Erythroblast (primary cell): ENCODE data around the gene KIAA1958.

Experiments
- DNase-seq, 2 experiments: peaks; one replicate each; lab custom pipeline; 2025; lab: John Stamatoyannopoulos, UW
- GATA1 ChIP-seq: IDR thresholded peaks from 2 replicates; pipeline ENCODE4 v1.6.1; 2011; ENCODE audit warnings: low read depth, mild to moderate bottlenecking, control low read depth, low read length, moderate library complexity
- POLR2A ChIP-seq: IDR thresholded peaks from 2 replicates; pipeline ENCODE4 v1.6.1; 2011; ENCODE audit warnings: mild to moderate bottlenecking, low read length

The KIAA1958 gene

DNA sequence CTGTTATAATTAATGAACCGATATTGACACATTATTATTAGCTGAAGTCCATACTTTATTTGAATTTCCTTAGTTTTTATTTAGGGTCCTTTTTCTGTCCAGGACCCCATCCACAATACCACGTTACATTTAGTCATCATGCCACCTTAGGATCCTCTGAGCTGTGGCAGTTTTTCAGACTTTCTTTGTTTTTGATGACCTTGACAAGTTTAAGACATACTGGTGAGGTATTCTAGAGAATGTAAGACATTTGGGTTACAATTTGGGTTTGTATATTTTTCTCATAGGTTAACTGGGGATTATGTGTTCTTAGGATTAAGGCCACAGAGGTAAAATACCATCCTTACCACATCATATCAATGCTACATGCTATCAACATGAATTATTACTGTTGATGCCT is 42.7 kb downstream of the KIAA1958 start:
- TF ChIP-seq POLR2A, result no peak
- TF ChIP-seq GATA1, result no peak
- DNase-seq, result no peak

- no peak for DNase-seq
- TF ChIP-seq POLR2A (no peak), GATA1 (no peak)
Observed at GRCh38 chr9:112530751-112531205, 44.2 kb downstream of the KIAA1958 start.

DNA sequence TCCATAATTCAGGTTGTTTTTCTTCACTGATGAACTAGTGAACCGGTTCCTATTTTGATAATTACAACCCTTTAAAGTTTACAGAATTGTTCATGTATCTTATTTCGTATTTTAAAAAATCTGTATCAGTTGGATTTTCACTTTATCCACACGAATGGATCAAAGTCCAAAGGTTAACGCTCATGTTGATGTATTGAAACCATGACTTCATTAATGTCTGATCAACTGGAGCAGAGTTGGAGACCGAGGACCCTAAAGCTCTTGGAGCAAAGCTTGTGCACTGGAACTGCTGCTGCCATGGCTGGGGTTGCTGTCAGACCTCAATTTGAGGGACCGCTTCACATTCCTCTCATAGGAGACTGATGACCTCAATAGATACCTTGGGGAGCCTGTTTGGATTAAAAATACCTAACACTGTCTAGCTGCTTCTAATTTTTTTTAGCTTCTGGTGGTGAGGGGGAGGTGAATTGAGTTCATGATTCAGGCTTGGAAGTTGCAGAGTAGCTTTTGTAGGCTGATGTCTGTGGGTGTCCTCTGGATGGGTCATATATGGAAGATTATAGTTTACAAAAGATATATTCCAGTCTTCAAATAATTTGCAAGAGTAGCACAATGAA is 45.1 kb downstream of the KIAA1958 start:
- no peak for DNase-seq
- TF ChIP-seq POLR2A, result no peak
- TF ChIP-seq GATA1, result no peak

- no peak for DNase-seq
- TF ChIP-seq GATA1 (no peak), POLR2A (no peak)
Observed at GRCh38 chr9:112532427-112532826, 45.8 kb downstream of the KIAA1958 start.

DNA sequence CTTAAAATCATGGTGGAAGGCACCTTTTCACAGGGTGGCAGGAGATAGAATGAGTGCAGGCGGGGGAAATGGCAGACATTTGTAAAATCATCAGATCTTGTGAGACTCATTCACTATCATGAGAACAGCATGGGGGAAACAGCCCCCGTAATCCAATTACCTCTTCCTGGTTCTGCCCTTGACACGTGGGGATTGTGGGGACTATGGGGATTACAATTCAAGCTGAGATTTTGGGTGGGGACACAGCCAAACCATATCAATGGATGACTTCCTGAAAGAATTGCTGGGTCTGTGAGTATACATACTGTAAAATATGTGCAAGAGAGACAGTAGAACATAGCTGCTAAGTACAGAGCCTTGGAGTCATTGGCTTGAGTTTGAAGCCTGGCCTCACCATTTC is 47.0 kb downstream of the KIAA1958 start:
- DNase-seq, result no peak
- TF ChIP-seq POLR2A (no peak), GATA1 (no peak)

DNA sequence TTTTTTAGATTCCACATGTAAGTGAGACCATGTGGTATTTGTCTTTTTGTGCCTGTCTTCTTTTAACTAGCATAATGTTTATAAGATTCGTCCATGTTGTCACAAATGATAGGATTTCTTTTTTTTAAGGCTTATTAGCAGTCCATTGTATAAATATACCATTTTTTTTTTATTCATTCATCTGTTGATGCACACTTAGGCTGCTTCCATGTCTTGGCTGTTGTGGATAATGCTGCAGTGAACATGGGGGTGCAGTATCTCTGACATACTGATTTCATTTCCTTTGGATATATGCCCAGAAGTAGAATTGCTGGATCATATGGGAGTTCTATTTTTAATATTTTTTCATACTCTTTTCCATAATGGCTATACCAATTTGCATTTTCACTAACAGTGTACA is 48.7 kb downstream of the KIAA1958 start:
- TF ChIP-seq POLR2A, result no peak
- no peak for TF ChIP-seq GATA1
- no peak for DNase-seq

- no peak for DNase-seq
- TF ChIP-seq GATA1 (no peak), POLR2A (no peak)
Observed at GRCh38 chr9:112535811-112536210, 49.2 kb downstream of the KIAA1958 start.

DNA sequence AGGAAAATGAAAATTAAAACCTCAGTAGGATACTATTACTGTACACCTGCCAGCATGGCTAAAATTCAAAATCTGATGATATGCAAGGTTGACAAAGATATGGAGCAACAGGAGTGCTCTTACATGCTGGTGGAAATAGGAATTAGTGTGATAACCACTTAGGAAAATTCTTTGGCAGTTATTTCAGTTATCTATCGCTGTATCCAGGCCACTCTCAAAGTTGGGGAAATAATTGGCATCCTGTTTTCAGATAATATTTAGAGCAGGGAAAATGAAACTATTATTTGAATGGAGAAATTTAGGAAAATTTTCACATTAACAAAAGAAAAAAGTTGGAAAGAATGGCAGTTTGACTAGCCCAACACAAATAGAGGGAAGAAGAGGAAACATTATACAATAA is 50.9 kb downstream of the KIAA1958 start:
- TF ChIP-seq GATA1, result no peak
- no peak for TF ChIP-seq POLR2A

GRCh38 chr9:112540800-112541199 is 54.2 kb downstream of the KIAA1958 start:
- TF ChIP-seq GATA1 (no peak), POLR2A (no peak)
- DNase-seq, result no peak

More for the DNA sequence above, 50.9 kb downstream of the KIAA1958 start:
- DNase-seq, result no peak

- TF ChIP-seq GATA1 (no peak), POLR2A (no peak)
- peak; percentile 4 to 14 for DNase-seq
Observed at GRCh38 chr9:112541685-112542084, 55.1 kb downstream of the KIAA1958 start.

DNA sequence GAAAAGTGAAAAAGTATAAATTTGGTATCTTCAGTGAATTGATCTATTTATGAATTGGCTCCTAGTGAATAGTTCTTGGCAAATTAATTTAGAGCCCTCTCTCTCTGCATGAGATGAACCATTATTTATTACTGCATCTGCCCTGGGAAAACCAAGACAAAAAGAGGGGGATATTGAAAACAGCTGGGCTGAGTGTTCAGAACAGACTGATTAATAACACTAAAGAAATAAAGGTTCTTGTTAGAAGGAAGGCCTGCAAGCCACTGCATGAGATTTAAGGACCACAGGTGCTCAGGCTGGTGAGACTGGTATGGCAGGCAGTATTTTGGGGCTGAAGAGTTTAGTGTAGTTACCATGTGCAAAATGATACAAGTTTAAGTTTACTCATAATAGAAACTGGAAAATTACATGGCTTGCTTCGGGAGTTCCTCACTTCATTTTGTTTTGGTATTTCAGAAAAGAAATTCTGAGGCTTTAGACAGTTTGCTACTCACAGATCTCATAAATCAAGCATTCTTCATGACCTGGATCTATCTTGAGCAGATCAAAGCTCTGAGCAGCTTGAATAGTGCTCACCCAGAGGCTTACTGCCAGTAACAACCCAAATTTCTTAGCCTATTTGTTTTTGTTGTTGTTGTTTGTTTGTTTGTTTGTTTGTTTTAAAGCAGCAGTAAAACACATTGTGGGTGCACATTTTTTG is 56.1 kb downstream of the KIAA1958 start:
- TF ChIP-seq GATA1 (no peak), POLR2A (no peak)
- DNase-seq, result no peak

DNA sequence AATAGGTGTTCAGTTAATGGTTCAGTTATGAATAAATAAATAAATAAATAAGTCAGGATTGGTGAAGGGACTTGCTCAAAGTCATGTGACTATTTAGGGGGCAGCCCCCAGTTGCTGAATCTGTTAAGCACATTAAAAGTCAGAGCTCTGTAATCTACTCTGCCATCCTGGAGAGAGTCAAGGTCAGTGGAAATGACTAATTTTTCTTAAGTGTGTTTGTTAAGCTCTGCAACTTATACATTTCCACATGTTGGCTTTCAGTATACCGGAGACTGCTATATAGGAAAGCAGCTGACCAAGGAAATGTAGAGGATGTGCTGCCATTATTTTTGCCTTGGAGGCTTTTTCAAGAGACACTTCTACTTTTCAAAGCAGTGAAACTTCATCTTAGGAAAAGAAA is 57.9 kb downstream of the KIAA1958 start:
- TF ChIP-seq POLR2A (no peak), GATA1 (no peak)
- no peak for DNase-seq

GRCh38 chr9:112545237-112545636 is 58.6 kb downstream of the KIAA1958 start:
- no peak for TF ChIP-seq POLR2A
- TF ChIP-seq GATA1, result no peak

GRCh38 chr9:112546149-112547012 is 59.8 kb downstream of the KIAA1958 start:
- peak; percentile 35 to 48 for DNase-seq
- TF ChIP-seq GATA1 (no peak), POLR2A (no peak)

More at GRCh38 chr9:112545237-112545636, 58.6 kb downstream of the KIAA1958 start:
- no peak for DNase-seq
